Measurements from ENCODE around the gene CCNI. TPM values are rescaled to one million over a fixed set of nuclear protein-coding genes. Genes with fewer than 3 reads are reported as not detected.
A peak's percentile ranks its signal among the peaks of the same experiment; 100 is the strongest.

CCNI gene
- total RNA-seq, 1 donor from 2014 or later: 396 TPM

- no peak overlapping the region for H3K4me3 Mint-ChIP-seq
- peak overlapping the region; percentile 45 for H3K27ac Mint-ChIP-seq (ENCODE audit: unreplicated experiment)
- no peaks in the 10 kb centered on the region for H3K27me3 Mint-ChIP-seq (ENCODE audit: low read depth)
- no peaks in the 10 kb centered on the region for H3K9me3 Mint-ChIP-seq
- peaks cover 18% of the 10 kb centered on the region for H3K36me3 Mint-ChIP-seq (ENCODE audit: low read depth)
- no peak for DNase-seq (ENCODE audit: low read depth, low spot score)
- no peak for TF ChIP-seq CTCF (conservative IDR thresholded peaks at IDR 0.05)
- H3K4me1 Mint-ChIP-seq: peaks cover 47% of the 10 kb centered on the region
These were observed 77.4 kb downstream of the CCNI start for GRCh38 chr4:76998251-76998901.

- H3K27ac Mint-ChIP-seq (ENCODE audit: unreplicated experiment): no peak overlapping the region
- TF ChIP-seq CTCF (conservative IDR thresholded peaks at IDR 0.05): no peak
- H3K4me3 Mint-ChIP-seq: no peak overlapping the region
- no peaks in the 10 kb centered on the region for H3K27me3 Mint-ChIP-seq (ENCODE audit: low read depth)
- no peak for DNase-seq (ENCODE audit: low read depth, low spot score)
- peaks cover 21% of the 10 kb centered on the region for H3K36me3 Mint-ChIP-seq (ENCODE audit: low read depth)
- H3K9me3 Mint-ChIP-seq: no peaks in the 10 kb centered on the region
- peaks cover 48% of the 10 kb centered on the region for H3K4me1 Mint-ChIP-seq
These were observed 78.3 kb downstream of the CCNI start for GRCh38 chr4:76997532-76997931.

Other genes with a start within 250 kb of the CCNI start
- gene SOWAHB, start 177.8 kb downstream of the CCNI start, total RNA-seq: not detected in 2 replicates
- gene SEPTIN11, start 126.2 kb downstream of the CCNI start, total RNA-seq: 187 and 192 TPM in 2 replicates
- 57.2 and 58.8 TPM in 2 replicates for gene CCNG2, start 81.2 kb upstream of the CCNI start, total RNA-seq

All from neural crest cell (in vitro differentiated cells).